Testis (tissue), 3 donors: ENCODE results near the gene SELENOS. TPM values are rescaled to one million over a fixed set of nuclear protein-coding genes. Genes with fewer than 3 reads are reported as not detected.

Experiments used
- DNase-seq: peaks from one replicate; pipeline ENCODE4 v3.0.0-alpha.2; 2019
- H3K27ac ChIP-seq, 2 donors: fragments of 200-600 bp; sonication (generic); one replicate each; pipeline ENCODE4 v1.5.1; 2019
- H3K27me3 ChIP-seq: fragments of 200-600 bp; sonication (generic); one replicate; pipeline ENCODE4 v1.5.1; 2019
- H3K36me3 ChIP-seq: fragments of 200-600 bp; sonication (generic); one replicate; pipeline ENCODE4 v1.5.1; 2017; ENCODE audit warnings: low read depth; ENCODE audit errors: missing control alignments
- H3K4me1 ChIP-seq: fragments of 200-600 bp; sonication (generic); one replicate; pipeline ENCODE4 v1.5.1; 2019
- H3K4me3 ChIP-seq, 2 donors: fragments of 200-600 bp; sonication (generic); one replicate each; pipeline ENCODE4 v1.5.1; 2017 to 2019
- H3K9me3 ChIP-seq: fragments of 200-600 bp; sonication (generic); one replicate; pipeline ENCODE4 v1.5.1; 2017
- CTCF ChIP-seq, 3 experiments: fragments of 450-650 bp in 2 of 3; fragments of 200-600 bp in 1 of 3; sonication (generic) in 1 of 3; IDR thresholded peaks; one replicate each; pipeline ENCODE4 v1.5.1; 2016 to 2019; ENCODE audit warnings: antibody characterized with exemption in 3 of 3, mild to moderate bottlenecking in 2 of 3, moderate library complexity in 1 of 3
- POLR2A ChIP-seq: fragments of 450-650 bp; IDR thresholded peaks from one replicate; pipeline ENCODE4 v1.6.1; 2017; ENCODE audit warnings: antibody characterized with exemption, mild to moderate bottlenecking, moderate library complexity
- WGBS, 2 donors: methylation state at CpG; one replicate each; pipeline ENCODE4 v1.1.5; 2018; 5-methylcytosine and 5-hydroxymethylcytosine counted together
- intact Hi-C: fragments of 100-400 bp; cut with DNase I; formaldehyde crosslinking; loops from one replicate; pipeline ENCODE4 v1.15.1; 2023; ENCODE audit warnings: low total_unique reads
- polyA plus RNA-seq: library from polyadenylated mRNA; stranded (reverse); fragments of 350-450 nt; fragmentation: Illumina TruSeq; extraction: RNeasy Lipid Tissue Mini Kit (QIAGEN cat#74804); gene quantifications from one replicate; pipeline ENCODE4 v1.2.3, GENCODE V29; 2014; ENCODE audit warnings: low read depth, low replicate concordance; ENCODE audit not compliant: insufficient read depth
- total RNA-seq, 2 donors: library from RNA; depleted of rRNA; stranded (reverse); fragments of >200 nt; gene quantifications; one replicate each; pipeline ENCODE4 v1.2.3, GENCODE V29; 2016

The SELENOS gene
- total and polyA plus RNA-seq, 3 donors from 2014 or later: 128 to 178 (median 134) TPM

DNA sequence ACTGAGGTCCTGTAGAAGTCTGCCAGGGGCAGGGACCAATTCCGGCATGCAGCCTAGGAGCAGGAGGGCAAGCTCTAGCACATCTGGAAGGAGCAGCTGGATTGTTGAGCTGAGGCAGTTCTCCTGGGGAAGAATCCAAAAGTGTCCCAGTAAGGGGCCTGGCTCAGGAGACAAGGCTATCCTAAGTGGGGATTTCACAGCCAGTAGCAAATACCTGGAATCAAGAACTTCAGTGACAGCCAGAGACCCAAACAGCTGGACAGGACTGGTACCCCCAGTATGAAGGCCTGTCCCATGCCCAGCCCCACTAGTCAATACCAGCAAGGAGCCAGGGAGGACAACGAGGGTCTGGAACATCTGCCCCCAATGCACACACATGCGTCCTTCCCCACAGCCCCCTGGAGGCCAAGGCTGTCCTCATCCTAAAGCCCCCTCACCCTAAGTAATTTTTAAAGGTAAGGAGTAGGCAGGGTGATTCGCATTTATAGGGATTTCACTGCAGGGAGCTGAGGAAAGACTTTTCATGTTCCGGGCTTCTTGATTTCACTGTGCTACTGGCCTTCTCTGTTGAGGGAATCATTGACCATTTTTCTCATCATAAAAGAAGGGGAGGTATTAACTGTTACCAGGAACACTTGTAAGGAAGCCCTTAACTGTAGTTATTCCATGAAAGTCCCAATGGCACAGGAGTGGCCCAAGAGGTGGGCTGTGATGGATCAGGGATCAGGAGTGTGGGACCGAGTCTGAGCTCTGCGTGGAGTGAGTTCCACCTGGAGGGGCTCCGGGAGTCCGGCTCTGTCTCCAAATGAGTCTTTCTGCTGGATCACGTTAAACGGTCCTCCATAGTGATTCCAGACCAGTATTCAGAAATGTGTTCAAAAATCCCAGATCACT, 22.9 kb downstream of the SELENOS start:
- Histone ChIP-seq H3K9me3 (no peaks in the 10 kb centered on the region), H3K27ac (no peak overlapping the region), H3K27me3 (no peaks in the 10 kb centered on the region), H3K36me3 (no peaks in the 10 kb centered on the region), H3K4me3 (no peak overlapping the region), H3K4me1 (peaks cover 22% of the 10 kb centered on the region)
- intact Hi-C loops: loop anchor here (5.0 to 10.0 kb wide), 3 partner anchors 67 to 237 kb away; no protein-coding TSS in a partner anchor
- TF ChIP-seq POLR2A: no peak
- TF ChIP-seq CTCF (IDR thresholded peaks at IDR 0.05): no peak
- WGBS, 2 donors: 81% methylated on average over 11 of the region's 11 CpGs
- no peak for DNase-seq

GRCh38 chr15:101252836-101253235, 24.4 kb downstream of the SELENOS start:
- peak overlapping the region; percentile 70 to 78 for H3K4me3 ChIP-seq
- no peak for DNase-seq
- H3K9me3 ChIP-seq: no peaks in the 10 kb centered on the region
- intact Hi-C loops: loop anchor here (5.0 to 10.0 kb wide), 3 partner anchors 66 to 236 kb away; no protein-coding TSS in a partner anchor
- WGBS, 2 donors: 42 to 44% methylated on average over 3 of the region's 3 CpGs
- peaks cover 31% of the 10 kb centered on the region for H3K4me1 ChIP-seq
- no peak for TF ChIP-seq POLR2A
- no peak for TF ChIP-seq CTCF (IDR thresholded peaks at IDR 0.05)
- no peaks in the 10 kb centered on the region for H3K27me3 ChIP-seq
- peak overlapping the region; percentile 87 to 90 for H3K27ac ChIP-seq
- H3K36me3 ChIP-seq: no peaks in the 10 kb centered on the region

DNA sequence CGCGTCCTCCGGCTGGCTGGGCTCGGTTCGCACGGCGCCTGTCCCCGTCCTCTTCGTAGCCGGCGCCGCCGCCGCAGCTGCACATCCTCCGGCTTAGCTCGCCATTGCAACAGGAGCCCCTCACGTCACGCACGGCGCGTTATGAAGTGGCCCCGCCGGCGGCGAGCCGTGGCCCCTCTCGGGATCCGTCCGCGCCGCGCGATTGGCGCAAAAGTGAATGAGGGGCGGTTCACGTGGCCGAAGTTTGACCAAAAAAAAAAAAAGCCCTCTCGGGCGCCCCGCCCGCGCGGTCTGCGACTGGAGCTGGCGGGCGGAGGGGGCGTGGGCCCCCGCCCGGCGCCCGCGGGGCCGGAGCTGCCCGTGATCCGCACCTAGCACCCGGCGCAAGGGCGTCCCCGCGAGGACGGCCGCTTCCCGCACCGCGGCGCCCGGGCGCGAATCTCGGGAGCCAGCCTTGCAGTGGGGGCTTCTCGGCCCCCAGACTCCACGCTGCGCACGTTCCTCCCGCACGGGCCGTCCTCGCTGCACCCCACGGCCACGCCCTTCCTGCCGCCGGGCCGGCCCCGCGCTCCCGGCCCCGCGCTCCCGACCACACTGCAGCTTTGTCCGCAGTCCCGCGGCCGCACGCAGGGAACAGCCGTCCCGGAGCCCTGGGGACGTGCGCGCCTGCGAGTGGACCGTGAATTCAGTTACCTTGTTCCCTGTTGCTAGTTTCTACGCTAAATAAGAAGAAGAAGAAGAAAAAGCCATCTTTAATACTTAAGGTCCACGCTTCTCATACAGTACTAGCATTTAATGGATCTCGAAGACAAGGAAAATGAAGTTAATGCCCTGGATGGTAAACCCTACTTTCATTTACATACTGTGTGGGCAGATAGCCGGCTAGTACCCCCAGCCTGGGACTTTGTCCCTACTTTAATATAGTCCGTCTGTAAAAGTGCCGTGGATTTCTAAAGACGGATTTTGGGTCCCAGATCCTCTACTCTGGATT, 25.2 kb downstream of the SELENOS start, which contains the start of gene CHSY1:
Gene CHSY1, minus strand, starts transcription at position 219 of the 991 bp plus-strand sequence. CDS start 592 bp downstream, outside the sequence.
- 1 to 3% methylated on average over 16 to 83 of the region's 108 CpGs for WGBS, 2 donors
- H3K4me1 ChIP-seq: peaks cover 37% of the 10 kb centered on the region
- H3K27ac ChIP-seq: peak within 1 kb of the TSS; percentile 90 to 92
- TF ChIP-seq POLR2A: peak; percentile 66
- TF ChIP-seq CTCF (IDR thresholded peaks at IDR 0.05): peak in 1 of 3 experiments; percentile 33
- intact Hi-C loops: loop anchor here (5.0 to 10.0 kb wide), 3 partner anchors 65 to 235 kb away; no protein-coding TSS in a partner anchor
- no peaks in the 10 kb centered on the region for H3K36me3 ChIP-seq
- H3K27me3 ChIP-seq: no peaks in the 10 kb centered on the region
- peak within 1 kb of the TSS; percentile 78 to 82 for H3K4me3 ChIP-seq
- DNase-seq: peak; percentile 95
- no peaks in the 10 kb centered on the region for H3K9me3 ChIP-seq

GRCh38 chr15:101250873-101251829, 26.1 kb downstream of the SELENOS start:
- Histone ChIP-seq H3K9me3 (no peaks in the 10 kb centered on the region), H3K36me3 (no peaks in the 10 kb centered on the region), H3K4me3 (peak overlapping the region; percentile 78 to 82), H3K27ac (peak overlapping the region; percentile 90 to 92), H3K4me1 (peaks cover 42% of the 10 kb centered on the region), H3K27me3 (no peaks in the 10 kb centered on the region)
- intact Hi-C loops: loop anchor here (5.0 to 10.0 kb wide), 3 partner anchors 64 to 234 kb away; no protein-coding TSS in a partner anchor
- no peak for DNase-seq
- WGBS, 2 donors: 0% methylated on average over 59 of the region's 150 CpGs; no CpG with 5 or more reads in 1 of the 2 donors
- no peak for TF ChIP-seq CTCF (IDR thresholded peaks at IDR 0.05)
